ENCODE measurements around the gene ESRRG. TPM values are rescaled to one million over a fixed set of nuclear protein-coding genes. Genes with fewer than 3 reads are reported as not detected.

Gene ESRRG
- total and polyA plus RNA-seq, 2 of the 8 experiments (the other 6 are each of a cell fraction or from before 2014, with no cell fraction given) = 0.59 to 1.4 TPM

DNA sequence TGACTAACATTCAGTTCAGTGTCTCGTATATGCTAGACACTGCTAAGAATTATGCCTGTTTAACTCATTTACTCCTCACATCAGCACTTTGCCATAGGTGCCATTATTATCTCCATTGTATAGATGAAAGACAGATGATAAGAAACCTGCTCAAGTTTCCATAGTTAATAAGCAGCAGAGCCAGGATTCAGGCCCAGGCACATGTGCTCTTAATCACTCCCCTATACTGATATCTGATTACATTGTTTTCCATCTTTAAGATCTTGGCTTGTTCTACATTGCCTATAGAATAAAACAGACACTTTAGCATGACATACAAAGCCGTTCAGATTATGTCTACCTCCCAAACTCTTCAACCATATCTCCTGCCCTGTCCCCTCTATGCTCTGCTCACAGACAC lies 269.5 kb downstream of the ESRRG start:
- Histone ChIP-seq H3K23ac (ENCODE audit: insufficient read length) (no peak overlapping the region), H2BK12ac (ENCODE audit: low read depth, low read length) (no peak overlapping the region), H2BK5ac (ENCODE audit: low read depth, low read length) (no peak overlapping the region), H3K4me2 (ENCODE audit: insufficient read depth in 1 of 2, low read depth in 2 of 2, low read length in 2 of 2) (no peak overlapping the region), H4K5ac (ENCODE audit: insufficient read length, low read depth, low read length) (no peak overlapping the region), H3K4me3 (ENCODE audit: extremely low read depth in 1 of 4, insufficient read depth in 2 of 4, low read depth in 3 of 4, low read length in 4 of 4) (no peak overlapping the region), H3K14ac (ENCODE audit: insufficient read length) (no peak overlapping the region), H4K91ac (replicated peaks; ENCODE audit: insufficient read length, low read length) (no peak overlapping the region), H3K27me3 (replicated peaks in 1 of 4; ENCODE audit: control insufficient read depth in 3 of 4, extremely low read depth in 1 of 4, insufficient read depth in 3 of 4, low read length in 3 of 4) (no peaks in the 10 kb centered on the region), H2AK5ac (ENCODE audit: low read depth, low read length) (no peak overlapping the region), H2BK15ac (ENCODE audit: low read length) (no peak overlapping the region), H3K79me2 (ENCODE audit: control insufficient read depth in 1 of 2, insufficient read depth in 2 of 2, low read length in 2 of 2) (no peaks in the 10 kb centered on the region), H3K18ac (ENCODE audit: extremely low read depth, low read length) (no peak overlapping the region), H2BK120ac (replicated peaks; ENCODE audit: low read depth, low read length) (no peak overlapping the region), H3K4me1 (replicated peaks in 1 of 4; ENCODE audit: control insufficient read depth in 3 of 4, insufficient read depth in 4 of 4, low read length in 3 of 4) (peaks cover 0 to 4% (median 0%) of the 10 kb centered on the region in 4 experiments; a peak in 1 of 7 replicates), H4K8ac (ENCODE audit: extremely low read depth, insufficient read depth, low read length) (no peak overlapping the region), H3K9me3 (ENCODE audit: insufficient read depth in 2 of 2, low read depth in 1 of 2, low read length in 1 of 2) (no peaks in the 10 kb centered on the region), H2BK20ac (ENCODE audit: low read length) (no peak overlapping the region), H3K27ac (ENCODE audit: low read depth, low read length) (no peak overlapping the region), H3K79me1 (ENCODE audit: low read depth, low read length) (no peaks in the 10 kb centered on the region), H3K9ac (replicated peaks in 1 of 4; ENCODE audit: extremely low read depth in 1 of 4, low read depth in 3 of 4, low read length in 3 of 4) (no peak overlapping the region), H3K23me2 (ENCODE audit: low read depth, low read length) (no peaks in the 10 kb centered on the region), H2AFZ (ENCODE audit: low read length) (no peak overlapping the region), H3K36me3 (ENCODE audit: control insufficient read depth in 2 of 4, insufficient read depth in 4 of 4, low read length in 3 of 4) (no peaks in the 10 kb centered on the region), H3K56ac (replicated peaks; ENCODE audit: insufficient read length, low read depth, low read length) (no peak overlapping the region), H3K4ac (replicated peaks; ENCODE audit: insufficient read length, low read depth, low read length) (no peak overlapping the region), H4K20me1 (replicated peaks in 1 of 2; ENCODE audit: control insufficient read depth in 1 of 2, insufficient read depth in 2 of 2, low read length in 2 of 2) (no peaks in the 10 kb centered on the region)
- ChIA-PET CTCF (ENCODE audit: partially characterized antibody) (interaction anchor here (2.1 kb wide), 1 partner anchor 11 kb away, joined by 4 read pairs; no protein-coding TSS in a partner anchor), POLR2A (ENCODE audit: partially characterized antibody) (no interaction called here)
- FAIRE-seq = no peak
- 96% methylated on average over 2 of the region's 2 CpGs; no CpG with 5 or more reads in 1 of the 2 experiments for WGBS, 2 experiments (ENCODE audit: extremely low coverage in 1 of 2, insufficient coverage in 1 of 2, insufficient read length in 1 of 2, insufficient replicate concordance in 2 of 2, low coverage in 1 of 2, low lambda C conversion rate in 2 of 2, missing lambda C conversion rate in 1 of 2)
- DNase-seq (ENCODE audit: low read depth in 1 of 2, low spot score in 2 of 2) = no peak
- TF ChIP-seq SP2 (IDR thresholded peaks at IDR 0.05; ENCODE audit: low read length) (no peak), YY1 (IDR thresholded peaks at IDR 0.05; ENCODE audit: low read depth, low read length) (no peak), SIX5 (IDR thresholded peaks at IDR 0.05; ENCODE audit: low read depth, low read length) (no peak)

Measured in H1 (cell line).